ENCODE results near the gene EN1.

- TF ChIP-seq CTCF (IDR thresholded peaks at IDR 0.05; ENCODE audit: insufficient read depth, low read length) (no peak), POLR2AphosphoS5 (IDR thresholded peaks at IDR 0.05; ENCODE audit: low read depth) (no peak)
Observed at GRCh38 chr2:118823633-118824032, 23.8 kb downstream of the EN1 start.

Measured in HL-60 (cell line).